Esophagus squamous epithelium (tissue), 5 donors: ENCODE data around the gene OR10G6. TPM values are rescaled to one million over a fixed set of nuclear protein-coding genes. Genes with fewer than 3 reads are reported as not detected.
"Not testable (repeated sequence)": the region's sequence is repeated elsewhere in the genome, so short reads cannot be mapped to it uniquely, and the experiment has no call there.

Source experiments
- DNase-seq: peaks from one replicate; lab custom pipeline; 2025; lab: John Stamatoyannopoulos, UW
- H3K27ac ChIP-seq, 4 donors: fragments of 200-600 bp; sonication (generic); one replicate each; pipeline ENCODE4 v1.5.1; 2016 to 2019; ENCODE audit warnings: mild to moderate bottlenecking in 1 of 4
- H3K27me3 ChIP-seq, 4 donors: fragments of 200-600 bp; sonication (generic); 1 replicate in 3 of 4; 2 replicates in 1 of 4; pipeline versions ENCODE4 v1.5.1 to v1.6.0; 2017 to 2021; ENCODE audit warnings: antibody characterized with exemption in 1 of 4
- H3K36me3 ChIP-seq, 3 donors: fragments of 200-600 bp; sonication (generic); one replicate each; pipeline ENCODE4 v1.5.1; 2016 to 2019
- H3K4me1 ChIP-seq, 3 donors: fragments of 200-600 bp; sonication (generic); one replicate each; pipeline ENCODE4 v1.5.1; 2017 to 2019
- H3K4me3 ChIP-seq, 4 donors: fragments of 200-600 bp; sonication (generic); 1 replicate in 3 of 4; 2 replicates in 1 of 4; pipeline ENCODE4 v1.5.1; 2016 to 2019; ENCODE audit warnings: mild to moderate bottlenecking in 2 of 4, moderate library complexity in 1 of 4
- H3K9me3 ChIP-seq, 3 donors: fragments of 200-600 bp; sonication (generic); one replicate each; pipeline ENCODE4 v1.5.1; 2016 to 2019
- POLR2A ChIP-seq, 4 donors: fragments of 450-650 bp; IDR thresholded peaks; one replicate each; pipeline ENCODE4 v1.6.1; 2017; ENCODE audit warnings: antibody characterized with exemption in 4 of 4, mild to moderate bottlenecking in 4 of 4, moderate library complexity in 3 of 4
- WGBS, 2 donors: methylation state at CpG; one replicate each; pipeline ENCODE4 v1.1.5; 2018; 5-methylcytosine and 5-hydroxymethylcytosine counted together
- intact Hi-C: fragments of 100-400 bp; cut with DNase I; formaldehyde crosslinking; loops from one replicate; pipeline ENCODE4 v1.15.0; 2022
- total RNA-seq, 4 donors: library from RNA; depleted of rRNA; stranded (reverse); fragments of >200 nt; gene quantifications; one replicate each; pipeline ENCODE4 v1.1.0, GENCODE V29; 2016
- TF ChIP-seq, protein P1 (sequence below), 6 experiments: fragments of 450-650 bp in 4 of 6; fragments of 200-600 bp in 2 of 6; sonication (generic) in 2 of 6; IDR thresholded peaks; one replicate each; pipeline ENCODE4 v1.5.1; 2016 to 2019; ENCODE audit warnings: antibody characterized with exemption in 6 of 6, mild to moderate bottlenecking in 4 of 6, moderate library complexity in 4 of 6
- donor health status: DM: yes; HTN: yes; CAD: no.

The OR10G6 gene
- total RNA-seq, 4 donors from 2014 or later = not detected

DNA sequence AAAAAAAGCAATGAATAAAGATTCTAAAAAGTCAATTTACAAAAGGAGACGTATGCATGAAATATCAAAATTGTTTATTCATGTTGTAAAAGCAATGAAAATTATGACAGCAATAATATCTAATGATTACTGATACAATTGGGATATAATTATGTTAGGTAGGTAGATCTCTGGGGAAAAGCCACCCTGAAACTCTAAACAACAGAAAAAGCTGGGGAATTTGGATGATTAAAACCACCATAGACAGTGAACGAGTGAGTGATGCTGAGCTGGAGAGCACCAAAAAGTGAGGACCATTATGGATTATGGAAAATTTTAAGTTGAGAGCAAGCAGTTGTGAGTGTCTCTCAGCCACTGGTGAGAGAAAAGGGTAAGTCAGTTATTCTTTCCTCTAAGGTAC is 31.5 kb upstream of the OR10G6 start, which contains the start of gene OR10G8:
OR10G8 (plus strand) TSS at position 301 of the 400 bp plus-strand sequence. CDS start 2,825 bp downstream, outside the sequence.
- intact Hi-C loops = no loop called here
- Histone ChIP-seq H3K27me3 (no peaks in the 10 kb centered on the region), H3K36me3 (no peaks in the 10 kb centered on the region), H3K9me3 (no peaks in the 10 kb centered on the region), H3K27ac (no peak within 1 kb of the TSS), H3K4me3 (no peak within 1 kb of the TSS), H3K4me1 (no peaks in the 10 kb centered on the region)
- 55 to 78% methylated on average over 2 of the region's 2 CpGs for WGBS, 2 donors
- no peak for TF ChIP-seq POLR2A (IDR thresholded peaks at IDR 0.05)
- TF ChIP-seq, protein P1, sequence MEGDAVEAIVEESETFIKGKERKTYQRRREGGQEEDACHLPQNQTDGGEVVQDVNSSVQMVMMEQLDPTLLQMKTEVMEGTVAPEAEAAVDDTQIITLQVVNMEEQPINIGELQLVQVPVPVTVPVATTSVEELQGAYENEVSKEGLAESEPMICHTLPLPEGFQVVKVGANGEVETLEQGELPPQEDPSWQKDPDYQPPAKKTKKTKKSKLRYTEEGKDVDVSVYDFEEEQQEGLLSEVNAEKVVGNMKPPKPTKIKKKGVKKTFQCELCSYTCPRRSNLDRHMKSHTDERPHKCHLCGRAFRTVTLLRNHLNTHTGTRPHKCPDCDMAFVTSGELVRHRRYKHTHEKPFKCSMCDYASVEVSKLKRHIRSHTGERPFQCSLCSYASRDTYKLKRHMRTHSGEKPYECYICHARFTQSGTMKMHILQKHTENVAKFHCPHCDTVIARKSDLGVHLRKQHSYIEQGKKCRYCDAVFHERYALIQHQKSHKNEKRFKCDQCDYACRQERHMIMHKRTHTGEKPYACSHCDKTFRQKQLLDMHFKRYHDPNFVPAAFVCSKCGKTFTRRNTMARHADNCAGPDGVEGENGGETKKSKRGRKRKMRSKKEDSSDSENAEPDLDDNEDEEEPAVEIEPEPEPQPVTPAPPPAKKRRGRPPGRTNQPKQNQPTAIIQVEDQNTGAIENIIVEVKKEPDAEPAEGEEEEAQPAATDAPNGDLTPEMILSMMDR (IDR thresholded peaks at IDR 0.05) = no peak
- no peak for DNase-seq

DNA sequence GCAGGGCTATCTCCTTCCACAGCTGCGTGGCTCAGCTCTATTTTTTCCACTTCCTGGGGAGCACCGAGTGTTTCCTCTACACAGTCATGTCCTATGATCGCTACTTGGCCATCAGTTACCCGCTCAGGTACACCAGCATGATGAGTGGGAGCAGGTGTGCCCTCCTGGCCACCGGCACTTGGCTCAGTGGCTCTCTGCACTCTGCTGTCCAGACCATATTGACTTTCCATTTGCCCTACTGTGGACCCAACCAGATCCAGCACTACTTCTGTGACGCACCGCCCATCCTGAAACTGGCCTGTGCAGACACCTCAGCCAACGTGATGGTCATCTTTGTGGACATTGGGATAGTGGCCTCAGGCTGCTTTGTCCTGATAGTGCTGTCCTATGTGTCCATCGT is 20.9 kb upstream of the OR10G6 start:
- H3K9me3 ChIP-seq, H3K4me3 ChIP-seq, DNase-seq, H3K27ac ChIP-seq, H3K36me3 ChIP-seq, H3K27me3 ChIP-seq, H3K4me1 ChIP-seq, intact Hi-C loops: not testable (repeated sequence)
- WGBS, 2 donors = 20 to 60% methylated on average over 1 to 2 of the region's 9 CpGs

DNA sequence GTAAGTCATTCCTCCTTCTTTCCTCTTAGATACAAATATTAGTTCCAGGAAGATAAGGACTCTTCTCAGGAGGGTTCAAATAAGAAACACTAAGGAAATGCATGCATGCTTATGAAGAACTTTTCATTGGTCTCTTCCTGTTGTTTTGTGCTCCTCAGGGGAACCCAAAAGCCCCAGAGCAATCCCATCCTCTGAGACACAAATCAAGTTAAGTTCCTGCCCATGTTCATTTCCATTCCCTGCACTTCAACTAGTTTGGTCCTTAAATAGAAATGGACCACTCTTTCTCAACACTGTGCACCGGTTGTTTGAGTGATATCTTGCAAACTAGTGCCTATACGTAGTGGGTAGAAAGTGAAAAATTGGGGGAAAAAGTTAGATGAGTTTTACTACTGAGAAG is 17.7 kb upstream of the OR10G6 start, which contains the start of gene OR10G4:
OR10G4 (plus strand) TSS at position 301 of the 400 bp plus-strand sequence. CDS start 2,578 bp downstream, outside the sequence.
- Histone ChIP-seq H3K4me1 (no peaks in the 10 kb centered on the region), H3K27ac (no peak within 1 kb of the TSS), H3K9me3 (no peaks in the 10 kb centered on the region), H3K27me3 (no peaks in the 10 kb centered on the region), H3K36me3 (no peaks in the 10 kb centered on the region), H3K4me3 (no peak within 1 kb of the TSS)
- 69 to 80% methylated on average over 2 of the region's 2 CpGs for WGBS, 2 donors
- DNase-seq = no peak
- intact Hi-C loops = no loop called here
- TF ChIP-seq, protein P1 (IDR thresholded peaks at IDR 0.05) = no peak
- TF ChIP-seq POLR2A (IDR thresholded peaks at IDR 0.05) = no peak

DNA sequence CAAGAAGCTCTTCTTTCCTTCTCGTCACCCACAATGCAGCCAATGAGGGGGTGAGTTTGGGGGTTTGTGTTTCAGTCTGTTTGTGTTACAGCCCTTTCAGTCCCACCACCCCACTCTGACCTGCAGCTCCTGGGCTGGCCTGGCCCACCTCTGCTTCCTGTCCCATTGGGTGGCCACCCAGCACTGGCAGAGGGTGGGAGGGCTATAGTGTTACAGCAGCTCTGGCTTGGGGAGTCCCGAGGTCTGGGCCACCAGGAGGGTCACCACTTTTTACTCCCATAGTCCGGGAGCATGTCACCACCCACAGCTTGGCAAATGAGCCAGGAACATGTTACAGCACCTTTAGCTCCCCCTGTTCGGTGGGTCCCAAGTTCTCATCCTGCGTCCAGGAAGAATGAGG is 15.7 kb downstream of the OR10G6 start:
- TF ChIP-seq, protein P1 (IDR thresholded peaks at IDR 0.05) = no peak
- no peak for TF ChIP-seq POLR2A (IDR thresholded peaks at IDR 0.05)
- Histone ChIP-seq H3K27ac (no peak overlapping the region), H3K4me3 (no peak overlapping the region), H3K4me1 (no peaks in the 10 kb centered on the region), H3K27me3 (no peaks in the 10 kb centered on the region), H3K36me3 (no peaks in the 10 kb centered on the region), H3K9me3 (peaks cover 0 to 10% (median 4%) of the 10 kb centered on the region in 3 donors)
- WGBS, 2 donors = 77 to 86% methylated on average over 3 to 4 of the region's 5 CpGs
- DNase-seq = no peak
- intact Hi-C loops = no loop called here

DNA sequence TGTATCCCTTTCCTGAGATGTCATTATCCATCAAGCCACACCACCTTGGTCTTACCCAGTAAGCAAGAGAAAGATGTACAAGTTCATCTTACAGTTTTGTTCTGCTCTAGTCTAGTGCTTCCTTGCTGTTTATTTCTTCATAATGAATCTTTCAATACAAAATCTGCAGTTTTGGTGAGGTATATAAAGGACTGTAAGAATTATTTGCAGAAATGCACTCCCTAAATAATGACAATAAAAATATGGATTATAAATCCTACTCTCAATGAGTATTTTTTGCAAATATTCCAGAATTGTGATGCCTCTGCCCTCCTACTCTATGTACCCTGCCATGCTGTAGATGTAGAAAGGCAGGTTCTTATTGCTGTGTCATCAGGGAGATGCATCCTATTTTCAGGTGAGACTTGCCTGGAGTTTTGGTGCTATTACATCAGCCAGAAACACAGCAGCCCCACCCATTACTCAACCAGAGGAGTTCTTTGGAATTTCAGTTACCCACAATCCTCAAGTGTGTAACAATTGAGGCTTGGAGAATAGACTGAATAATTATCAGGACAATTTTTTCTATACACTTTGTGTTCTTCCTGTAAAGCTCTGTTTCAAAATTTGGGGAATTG is 17.1 kb downstream of the OR10G6 start, which contains the start of gene OR10S1:
OR10S1 (minus strand) TSS at position 51 of the 617 bp plus-strand sequence. CDS start 117 bp downstream, outside the sequence.
- no peaks in the 10 kb centered on the region for H3K36me3 ChIP-seq
- no peaks in the 10 kb centered on the region for H3K4me1 ChIP-seq
- peaks cover 0 to 10% (median 4%) of the 10 kb centered on the region in 3 donors for H3K9me3 ChIP-seq
- intact Hi-C loops = no loop called here
- TF ChIP-seq POLR2A (IDR thresholded peaks at IDR 0.05) = no peak
- TF ChIP-seq, protein P1 (IDR thresholded peaks at IDR 0.05) = no peak
- DNase-seq = no peak
- no peak within 1 kb of the TSS for H3K27ac ChIP-seq
- no peaks in the 10 kb centered on the region for H3K27me3 ChIP-seq
- no peak within 1 kb of the TSS for H3K4me3 ChIP-seq
